HG02840 (cell line): ENCODE results near the gene SIRPB1.
"Not testable (repeated sequence)": the region's sequence is repeated elsewhere in the genome, so short reads cannot be mapped to it uniquely, and the experiment has no call there.

Source experiments
- ATAC-seq: cut with Tn5 transposase; IDR thresholded peaks from one replicate; pipeline ENCODE4 v1.9.1; 2021; ENCODE audit warnings: mild to moderate bottlenecking, moderate library complexity, moderate number of reproducible peaks; ENCODE audit not compliant: unreplicated experiment, low FRiP score

The SIRPB1 gene

GRCh38 chr20:1608678-1609347, 11.0 kb downstream of the SIRPB1 start:
- not testable (repeated sequence) for ATAC-seq

GRCh38 chr20:1600736-1601135, 19.1 kb downstream of the SIRPB1 start:
- ATAC-seq: no peak

- no peak for ATAC-seq
These were observed 24.5 kb downstream of the SIRPB1 start for GRCh38 chr20:1595333-1595732.

GRCh38 chr20:1588533-1589460, 31.0 kb downstream of the SIRPB1 start:
- no peak for ATAC-seq

- ATAC-seq: no peak
These were observed 31.9 kb downstream of the SIRPB1 start for GRCh38 chr20:1587781-1588532.

GRCh38 chr20:1579488-1579887, 40.3 kb downstream of the SIRPB1 start:
- ATAC-seq: no peak

GRCh38 chr20:1577906-1578305, 41.9 kb downstream of the SIRPB1 start:
- ATAC-seq: no peak

GRCh38 chr20:1577313-1577712, 42.5 kb downstream of the SIRPB1 start:
- ATAC-seq: not testable (repeated sequence)

- ATAC-seq: no peak
These were observed 43.2 kb downstream of the SIRPB1 start for GRCh38 chr20:1576641-1577040.

GRCh38 chr20:1576003-1576402, 43.8 kb downstream of the SIRPB1 start:
- not testable (repeated sequence) for ATAC-seq

- ATAC-seq: not testable (repeated sequence)
These were observed 48.2 kb downstream of the SIRPB1 start for GRCh38 chr20:1571583-1571982.
